ENCODE measurements around the gene C1QTNF12. TPM values are rescaled to one million over a fixed set of nuclear protein-coding genes. Genes with fewer than 3 reads are reported as not detected.

Gene C1QTNF12
- polyA plus RNA-seq, 1 donor from 2014 or later = 0.74 TPM

GRCh38 chr1:1253972-1254666, 7.6 kb upstream of the C1QTNF12 start:
- Histone ChIP-seq H3K36me3 (ENCODE audit: insufficient read depth, low read length) (no peaks in the 10 kb centered on the region), H3K9me3 (ENCODE audit: low read length) (no peaks in the 10 kb centered on the region)

GRCh38 chr1:1253314-1253713, 6.8 kb upstream of the C1QTNF12 start:
- H3K9me2 ChIP-seq (ENCODE audit: insufficient read depth, low read length) = no peaks in the 10 kb centered on the region
- no peaks in the 10 kb centered on the region for H4K20me1 ChIP-seq (ENCODE audit: insufficient read depth)
- no peak overlapping the region for H3K9ac ChIP-seq (ENCODE audit: low read length)
- H3K4me2 ChIP-seq (ENCODE audit: low read length) = no peak overlapping the region
- H3K27ac ChIP-seq (ENCODE audit: low read length) = no peak overlapping the region
- H3K27me3 ChIP-seq (ENCODE audit: insufficient read depth, low read depth, low read length) = no peaks in the 10 kb centered on the region
- H2AFZ ChIP-seq (ENCODE audit: low read depth, low read length) = no peak overlapping the region
- no peaks in the 10 kb centered on the region for H3K36me3 ChIP-seq (ENCODE audit: insufficient read depth, low read length)
- H3K4me3 ChIP-seq (ENCODE audit: low read length) = no peak overlapping the region
- no peaks in the 10 kb centered on the region for H3F3A ChIP-seq (ENCODE audit: insufficient read depth, low read length, poor library complexity, severe bottlenecking)
- H3K9me3 ChIP-seq (ENCODE audit: low read length) = no peaks in the 10 kb centered on the region
- no peaks in the 10 kb centered on the region for H3K79me2 ChIP-seq (replicated peaks; ENCODE audit: insufficient read depth, low read length)
- TF ChIP-seq TAF1 (IDR thresholded peaks at IDR 0.05; ENCODE audit: low read depth) = no peak
- no peak for TF ChIP-seq RAD21 (conservative IDR thresholded peaks at IDR 0.05)
- no peak for TF ChIP-seq SMC3 (conservative IDR thresholded peaks at IDR 0.05; ENCODE audit: poor library complexity)
- no peak for TF ChIP-seq EZH2 (IDR thresholded peaks at IDR 0.05; ENCODE audit: borderline replicate concordance, insufficient read depth, low read length, poor library complexity, severe bottlenecking)
- no peak for TF ChIP-seq REST (IDR thresholded peaks at IDR 0.05; ENCODE audit: borderline replicate concordance)
- TF ChIP-seq MXI1 (conservative IDR thresholded peaks at IDR 0.05; ENCODE audit: poor library complexity, severe bottlenecking) = no peak
- TF ChIP-seq POLR2AphosphoS5 (IDR thresholded peaks at IDR 0.05) = no peak

More at GRCh38 chr1:1253972-1254666, 7.6 kb upstream of the C1QTNF12 start:
- Histone ChIP-seq H3K79me2 (replicated peaks; ENCODE audit: insufficient read depth, low read length) (no peaks in the 10 kb centered on the region), H3K9ac (ENCODE audit: low read length) (no peak overlapping the region), H3K27me3 (ENCODE audit: insufficient read depth, low read depth, low read length) (no peaks in the 10 kb centered on the region), H4K20me1 (ENCODE audit: insufficient read depth) (no peaks in the 10 kb centered on the region), H3K27ac (ENCODE audit: low read length) (no peak overlapping the region), H3K9me2 (ENCODE audit: insufficient read depth, low read length) (no peaks in the 10 kb centered on the region), H3K4me2 (ENCODE audit: low read length) (no peak overlapping the region), H3F3A (ENCODE audit: insufficient read depth, low read length, poor library complexity, severe bottlenecking) (no peaks in the 10 kb centered on the region), H2AFZ (ENCODE audit: low read depth, low read length) (no peak overlapping the region), H3K4me3 (ENCODE audit: low read length) (no peak overlapping the region)
- TF ChIP-seq RAD21 (conservative IDR thresholded peaks at IDR 0.05) (no peak), CTCF (IDR thresholded peaks at IDR 0.05; ENCODE audit: poor library complexity, severe bottlenecking) (no peak), MXI1 (conservative IDR thresholded peaks at IDR 0.05; ENCODE audit: poor library complexity, severe bottlenecking) (no peak), REST (IDR thresholded peaks at IDR 0.05; ENCODE audit: borderline replicate concordance) (no peak), TAF1 (IDR thresholded peaks at IDR 0.05; ENCODE audit: low read depth) (no peak), EZH2 (IDR thresholded peaks at IDR 0.05; ENCODE audit: borderline replicate concordance, insufficient read depth, low read length, poor library complexity, severe bottlenecking) (no peak), SMC3 (conservative IDR thresholded peaks at IDR 0.05; ENCODE audit: poor library complexity) (no peak), EP300 (conservative IDR thresholded peaks at IDR 0.05; ENCODE audit: poor library complexity, severe bottlenecking) (no peak), POLR2AphosphoS5 (IDR thresholded peaks at IDR 0.05) (no peak)

Measured in neural cell (in vitro differentiated cells).